IMR-90 (cell line): ENCODE measurements around the gene MMP27. TPM values are rescaled to one million over a fixed set of nuclear protein-coding genes. Genes with fewer than 3 reads are reported as not detected.

Experiments used
- ATAC-seq: fragments of 200-7000 bp; cut with Tn5 transposase; 2 replicates; pipeline ENCODE4 v1.9.1; 2020; ENCODE audit warnings: low read depth, mild to moderate bottlenecking, moderate library complexity
- BruUV-seq: library from RNA; stranded (reverse); fragments of 400-500 nt; replicated peaks from 2 replicates; lab custom pipeline; 2021; lab: Mats Ljungman, UMichigan
- CTCF ChIA-PET: fragments of 300-600 bp; formaldehyde crosslinking; extraction: SDS; loops from one replicate; lab custom pipeline; 2021; ENCODE audit warnings: antibody characterized with exemption; lab: Yijun Ruan, JAX
- POLR2A ChIA-PET: fragments of 300-600 bp; sonication (Branson Sonifier 250); formaldehyde crosslinking; loops from one replicate; lab custom pipeline; 2022; ENCODE audit warnings: antibody characterized with exemption; ENCODE audit not compliant: unreplicated experiment; lab: Charles Lee
- DNase-seq: peaks from one replicate; pipeline ENCODE4 v3.0.0; 2013
- H2AFZ ChIP-seq: replicated peaks from 2 replicates; pipeline ENCODE3; 2013; ENCODE audit warnings: low read length, mild to moderate bottlenecking; ENCODE audit not compliant: poor library complexity
- H2AK5ac ChIP-seq: 2 replicates; pipeline ENCODE4 v1.6.1; 2013; ENCODE audit warnings: low read depth, low read length, inconsistent platforms
- H2AK9ac ChIP-seq: replicated peaks from 2 replicates; pipeline ENCODE3; 2013; ENCODE audit warnings: mild to moderate bottlenecking, low read depth, low read length, moderate library complexity; ENCODE audit not compliant: poor library complexity
- H2BK120ac ChIP-seq: 2 replicates; pipeline ENCODE4 v1.6.1; 2013; ENCODE audit warnings: low read depth, low read length, inconsistent platforms
- H2BK15ac ChIP-seq: 3 replicates; pipeline ENCODE4 v1.6.1; 2013; ENCODE audit warnings: low read depth, low read length, inconsistent platforms
- H2BK20ac ChIP-seq: 2 replicates; pipeline ENCODE4 v1.6.1; 2013; ENCODE audit warnings: low read depth, mild to moderate bottlenecking, inconsistent platforms, low read length, moderate library complexity
- H2BK5ac ChIP-seq: 2 replicates; pipeline ENCODE4 v1.6.1; 2013; ENCODE audit warnings: mild to moderate bottlenecking, low read depth, low read length, inconsistent platforms; ENCODE audit not compliant: poor library complexity, severe bottlenecking
- H3K14ac ChIP-seq: replicated peaks from 2 replicates; pipeline ENCODE4 v1.6.1; 2013; ENCODE audit warnings: low read depth, low read length, inconsistent platforms
- H3K18ac ChIP-seq: 2 replicates; pipeline ENCODE4 v1.6.1; 2013; ENCODE audit warnings: low read depth, low read length, control low read depth
- H3K23ac ChIP-seq: 2 replicates; pipeline ENCODE4 v1.6.1; 2013; ENCODE audit warnings: low read depth, low read length, inconsistent platforms
- H3K27ac ChIP-seq: 2 replicates; pipeline ENCODE4 v1.5.1; 2013; ENCODE audit warnings: mild to moderate bottlenecking, control low read depth, low read length; ENCODE audit not compliant: insufficient read depth
- H3K27me3 ChIP-seq: 2 replicates; pipeline ENCODE4 v1.6.1; 2013; ENCODE audit warnings: low read length; ENCODE audit not compliant: control insufficient read depth, insufficient read depth
- H3K36me3 ChIP-seq: 2 replicates; pipeline ENCODE4 v1.6.1; 2013; ENCODE audit warnings: low read length, mixed read lengths; ENCODE audit not compliant: control insufficient read depth, insufficient read depth
- H3K4ac ChIP-seq: 2 replicates; pipeline ENCODE4 v1.6.1; 2013; ENCODE audit warnings: low read depth, low read length, inconsistent platforms
- H3K4me1 ChIP-seq: 2 replicates; pipeline ENCODE4 v1.6.1; 2013; ENCODE audit warnings: low read length, mixed read lengths; ENCODE audit not compliant: control insufficient read depth, insufficient read depth
- H3K4me2 ChIP-seq: 2 replicates; pipeline ENCODE4 v1.6.1; 2013; ENCODE audit warnings: low read depth, mild to moderate bottlenecking, control low read depth, low read length, moderate library complexity
- H3K4me3 ChIP-seq: 2 replicates; pipeline ENCODE4 v1.5.1; 2013; ENCODE audit warnings: low read depth, mild to moderate bottlenecking, control low read depth, low read length, moderate library complexity; ENCODE audit not compliant: insufficient read depth
- H3K56ac ChIP-seq: 2 replicates; pipeline ENCODE4 v1.6.1; 2013; ENCODE audit warnings: low read length, inconsistent platforms; ENCODE audit not compliant: insufficient read depth; ENCODE audit errors: extremely low read depth
- H3K79me1 ChIP-seq, 2 experiments: 2 replicates each; pipeline ENCODE4 v1.6.1; 2013; ENCODE audit warnings: low read length in 2 of 2, inconsistent platforms in 1 of 2, low read depth in 1 of 2
- H3K9ac ChIP-seq: 2 replicates; pipeline ENCODE4 v1.6.1; 2013; ENCODE audit warnings: low read depth, low read length, control low read depth
- H3K9me1 ChIP-seq: 2 replicates; pipeline ENCODE4 v1.6.1; 2013; ENCODE audit warnings: low read length, inconsistent platforms; ENCODE audit not compliant: insufficient read depth
- H3K9me3 ChIP-seq: 2 replicates; pipeline ENCODE4 v1.6.1; 2013; ENCODE audit warnings: low read length; ENCODE audit not compliant: control insufficient read depth, insufficient read depth
- H4K20me1 ChIP-seq: 2 replicates; pipeline ENCODE4 v1.6.1; 2013; ENCODE audit warnings: low read length, inconsistent platforms; ENCODE audit not compliant: insufficient read depth
- H4K5ac ChIP-seq: 2 replicates; pipeline ENCODE4 v1.6.1; 2013; ENCODE audit warnings: mild to moderate bottlenecking, low read depth, low read length, control low read depth
- H4K8ac ChIP-seq, 2 experiments: 2 replicates each; pipeline ENCODE4 v1.6.1; 2013; ENCODE audit warnings: low read depth in 2 of 2, low read length in 2 of 2, control low read depth in 1 of 2, inconsistent platforms in 1 of 2
- H4K91ac ChIP-seq: 2 replicates; pipeline ENCODE4 v1.6.1; 2013; ENCODE audit warnings: low read depth, low read length, inconsistent platforms; ENCODE audit not compliant: insufficient read depth
- BHLHE40 ChIP-seq: fragments of 150-350 bp; IDR thresholded peaks from 2 replicates; pipeline ENCODE4 v1.6.1; 2016; ENCODE audit warnings: mild to moderate bottlenecking, low read depth, low read length
- CHD1 ChIP-seq: IDR thresholded peaks from 2 replicates; pipeline ENCODE4 v1.6.1; 2012; ENCODE audit warnings: low read depth, low read length, improper control_type of control experiment
- CTCF ChIP-seq: conservative IDR thresholded peaks from 2 replicates; pipeline ENCODE4 v1.5.1; 2012; ENCODE audit warnings: mild to moderate bottlenecking, low read depth, low read length, improper control_type of control experiment
- ELK1 ChIP-seq: fragments of 150-350 bp; IDR thresholded peaks from 2 replicates; pipeline ENCODE4 v1.6.1; 2016; ENCODE audit warnings: low read depth, mild to moderate bottlenecking, low read length, moderate library complexity, borderline replicate concordance
- FOS ChIP-seq: fragments of 150-350 bp; IDR thresholded peaks from 2 replicates; pipeline ENCODE4 v1.6.1; 2016; ENCODE audit warnings: low read depth, low read length
- MAFK ChIP-seq: IDR thresholded peaks from 2 replicates; pipeline ENCODE4 v1.6.1; 2012; ENCODE audit warnings: low read depth, low read length, improper control_type of control experiment
- MAZ ChIP-seq: IDR thresholded peaks from 2 replicates; pipeline ENCODE4 v1.6.1; 2012; ENCODE audit warnings: low read depth, mild to moderate bottlenecking, low read length, improper control_type of control experiment, moderate library complexity, borderline replicate concordance
- MXI1 ChIP-seq: IDR thresholded peaks from 2 replicates; pipeline ENCODE4 v1.6.1; 2012; ENCODE audit warnings: low read depth, mild to moderate bottlenecking, low read length, moderate library complexity, borderline replicate concordance
- NFE2L2 ChIP-seq: fragments of 150-350 bp; IDR thresholded peaks from 2 replicates; pipeline ENCODE4 v1.6.1; 2016; ENCODE audit warnings: low read depth, mild to moderate bottlenecking, low read length
- POLR2A ChIP-seq: IDR thresholded peaks from 2 replicates; pipeline ENCODE4 v1.6.1; 2012; ENCODE audit warnings: mild to moderate bottlenecking, low read depth, low read length
- RAD21 ChIP-seq: IDR thresholded peaks from 2 replicates; pipeline ENCODE4 v1.6.1; 2012; ENCODE audit warnings: low read length, improper control_type of control experiment
- RCOR1 ChIP-seq: IDR thresholded peaks from 2 replicates; pipeline ENCODE4 v1.6.1; 2012; ENCODE audit warnings: mild to moderate bottlenecking, low read length, improper control_type of control experiment; ENCODE audit not compliant: insufficient replicate concordance
- RFX5 ChIP-seq: IDR thresholded peaks from 2 replicates; pipeline ENCODE4 v1.8.0; 2012; ENCODE audit warnings: low read depth, mild to moderate bottlenecking, low read length, moderate library complexity
- SMC3 ChIP-seq: fragments of 150-350 bp; IDR thresholded peaks from 2 replicates; pipeline ENCODE4 v1.6.1; 2016; ENCODE audit warnings: low read depth, mild to moderate bottlenecking, antibody characterized with exemption, low read length, moderate library complexity
- USF2 ChIP-seq: fragments of 150-350 bp; IDR thresholded peaks from 2 replicates; pipeline ENCODE4 v1.6.1; 2017; ENCODE audit warnings: mild to moderate bottlenecking, antibody characterized with exemption, low read length, low read depth
- WGBS, 2 experiments: methylation state at CpG; one replicate each; pipeline versions ENCODE4 v1.1.5 to v1.1.7; 2013; ENCODE audit warnings: missing lambda C conversion rate in 2 of 2; ENCODE audit not compliant: insufficient read length in 1 of 2; ENCODE audit errors: extremely low coverage in 2 of 2; 5-methylcytosine and 5-hydroxymethylcytosine counted together
- dilution Hi-C: fragments of 300-500 bp; cut with HindIII; formaldehyde crosslinking; loops from one replicate; pipeline ENCODE4 v1.14.3; 2018; ENCODE audit warnings: low sequenced_read_pairs; ENCODE audit not compliant: unreplicated experiment
- in situ Hi-C: fragments of 300-500 bp; cut with MboI; formaldehyde crosslinking; loops from 3 replicates; pipeline ENCODE4 v1.14.3; 2019; ENCODE audit warnings: low sequenced_read_pairs, inconsistent platforms, mixed read lengths
- intact Hi-C: fragments of 100-400 bp; cut with micrococcal nuclease; formaldehyde crosslinking; loops from 2 replicates; pipeline ENCODE4 v1.10.0; 2022
- polyA plus RNA-seq, 3 experiments: library from polyadenylated mRNA; depleted of rRNA; stranded (reverse); fragments of >200 nt; gene quantifications; 2 replicates each; pipeline ENCODE4 v1.2.3, GENCODE V29; 2012; ENCODE audit warnings: low replicate concordance in 1 of 3
- total RNA-seq: library from RNA; depleted of rRNA; stranded (reverse); fragments of >200 nt; gene quantifications from 2 replicates; pipeline ENCODE4 v1.2.3, GENCODE V29; 2012

Gene MMP27
- total and polyA plus RNA-seq, 2 of the 4 experiments (the other 2 are of a cell fraction): not detected

- dilution Hi-C loops (no loop called here), in situ Hi-C loops (no loop called here), intact Hi-C loops (loop anchor here (1.0 to 5.0 kb wide), 5 partner anchors 74 to 378 kb away; no protein-coding TSS in a partner anchor)
- CTCF ChIA-PET: interaction anchor here (0.6 to 1.6 kb wide), 18 partner anchors 11 to 938 kb away, joined by 3 to 8 read pairs (median 3); no protein-coding TSS in a partner anchor
- Histone ChIP-seq H4K8ac (no peak overlapping the region), H3K36me3 (no peaks in the 10 kb centered on the region), H3K4me1 (no peaks in the 10 kb centered on the region), H3K14ac (no peak overlapping the region), H3K79me1 (no peaks in the 10 kb centered on the region), H4K91ac (no peak overlapping the region), H2AK9ac (no peak overlapping the region), H2BK20ac (no peak overlapping the region), H4K20me1 (no peaks in the 10 kb centered on the region), H2AK5ac (no peak overlapping the region), H3K4me3 (no peak overlapping the region), H4K5ac (no peak overlapping the region), H3K27ac (no peak overlapping the region), H3K9me1 (0 out of 2 replicates have a peak, but pooled peaks cover 4% of the 10 kb centered on the region), H2BK5ac (no peak overlapping the region), H3K27me3 (peaks cover 3% of the 10 kb centered on the region; the same call in 1 of the 2 replicates), H2BK120ac (no peak overlapping the region), H3K9me3 (no peaks in the 10 kb centered on the region), H2AFZ (no peak overlapping the region), H3K4ac (no peak overlapping the region), H3K23ac (no peak overlapping the region), H3K4me2 (0 out of 2 replicates have a peak overlapping the region, but pooled peaks have one; percentile 42), H3K18ac (no peak overlapping the region), H3K9ac (no peak overlapping the region), H3K56ac (no peak overlapping the region), H2BK15ac (no peak overlapping the region)
- ATAC-seq: peak; percentile 95
- POLR2A ChIA-PET: no interaction called here
- BruUV-seq: no TSS peak
- WGBS, 2 experiments: no CpG with 5 or more reads among the region's 4 CpGs
- DNase-seq: peak; percentile 60
- TF ChIP-seq BHLHE40 (no peak), RAD21 (peak; percentile 94), FOS (no peak), RCOR1 (no peak), MAFK (no peak), SMC3 (peak; percentile 90), POLR2A (0 out of 2 replicates have a peak, but pooled peaks have one; percentile 27), CHD1 (no peak), RFX5 (no peak), NFE2L2 (no peak), CTCF (peak; percentile 92), MXI1 (no peak), ELK1 (no peak), MAZ (no peak), USF2 (no peak)
Measured at GRCh38 chr11:102666331-102666957, 39.1 kb downstream of the MMP27 start.
